PC-3 (cell line): ENCODE data around the gene C1QL4. TPM values are rescaled to one million over a fixed set of nuclear protein-coding genes. Genes with fewer than 3 reads are reported as not detected.
"Not testable (repeated sequence)": the region's sequence is repeated elsewhere in the genome, so short reads cannot be mapped to it uniquely, and the experiment has no call there.

ENCODE experiments used
- ATAC-seq: fragments of 200-7000 bp; cut with Tn5 transposase; 2 replicates; pipeline ENCODE4 v1.9.1; 2020; ENCODE audit warnings: mild to moderate bottlenecking, moderate library complexity
- BruUV-seq: library from RNA; stranded (reverse); fragments of 400-500 nt; replicated peaks from 2 replicates; lab custom pipeline; 2021; lab: Mats Ljungman, UMichigan
- CTCF ChIA-PET: fragments of 300-600 bp; sonication (Branson Sonifier 250); formaldehyde crosslinking; loops from one replicate; lab custom pipeline; 2022; ENCODE audit warnings: antibody characterized with exemption; lab: Charles Lee
- POLR2A ChIA-PET: fragments of 300-600 bp; sonication (Branson Sonifier 250); formaldehyde crosslinking; loops from one replicate; lab custom pipeline; 2022; ENCODE audit warnings: antibody characterized with exemption; ENCODE audit not compliant: unreplicated experiment; lab: Charles Lee
- DNase-seq: peaks from one replicate; pipeline ENCODE4 v3.0.0-alpha.2; 2015
- H2AFZ ChIP-seq: fragments of 300-600 bp; sonication (generic); 2 replicates; pipeline ENCODE4 v1.6.0; 2016; ENCODE audit warnings: antibody characterized with exemption, low read length
- H3F3A ChIP-seq: fragments of 300-600 bp; sonication (generic); one replicate; pipeline ENCODE4 v1.6.0; 2017; ENCODE audit warnings: antibody characterized with exemption, low read length, control low read depth, mild to moderate bottlenecking; ENCODE audit not compliant: unreplicated experiment
- H3K27ac ChIP-seq: fragments of 300-600 bp; sonication (generic); 2 replicates; pipeline ENCODE4 v1.5.1; 2016; ENCODE audit warnings: mild to moderate bottlenecking, low read length
- H3K27me3 ChIP-seq: fragments of 300-600 bp; sonication (generic); 2 replicates; pipeline ENCODE4 v1.6.1; 2016; ENCODE audit warnings: low read length, mixed read lengths
- H3K36me3 ChIP-seq: fragments of 300-600 bp; sonication (generic); 2 replicates; pipeline ENCODE4 v1.6.1; 2016; ENCODE audit warnings: low read depth, mixed run types, low read length, mixed read lengths
- H3K4me1 ChIP-seq: fragments of 300-600 bp; sonication (generic); 2 replicates; pipeline ENCODE4 v1.5.1; 2016; ENCODE audit warnings: low read length; ENCODE audit not compliant: insufficient read depth
- H3K4me2 ChIP-seq: fragments of 300-600 bp; sonication (generic); 2 replicates; pipeline ENCODE4 v1.6.0; 2016; ENCODE audit warnings: low read length
- H3K4me3 ChIP-seq: fragments of 300-600 bp; sonication (generic); 2 replicates; pipeline ENCODE4 v1.5.1; 2016; ENCODE audit warnings: mild to moderate bottlenecking, low read length, mixed read lengths
- H3K79me2 ChIP-seq: fragments of 300-600 bp; sonication (generic); 2 replicates; pipeline ENCODE4 v1.6.1; 2017; ENCODE audit warnings: low read length, mixed read lengths
- H3K9ac ChIP-seq: fragments of 300-600 bp; sonication (generic); 2 replicates; pipeline ENCODE4 v1.6.0; 2016; ENCODE audit warnings: mild to moderate bottlenecking, low read length
- H3K9me2 ChIP-seq: fragments of 300-600 bp; sonication (generic); replicated peaks from 2 replicates; pipeline ENCODE4 v1.6.1; 2016; ENCODE audit warnings: mixed run types, low read length, mixed read lengths
- H3K9me3 ChIP-seq: fragments of 300-600 bp; sonication (generic); 2 replicates; pipeline ENCODE4 v1.6.1; 2016; ENCODE audit warnings: low read length, mixed read lengths
- H4K20me1 ChIP-seq: fragments of 300-600 bp; sonication (generic); 2 replicates; pipeline ENCODE4 v1.6.1; 2016; ENCODE audit warnings: low read length, mixed read lengths
- CTCF ChIP-seq: fragments of 300-600 bp; sonication (generic); conservative IDR thresholded peaks from 2 replicates; pipeline ENCODE4 v1.5.1; 2017; ENCODE audit warnings: antibody characterized with exemption, low read depth, mild to moderate bottlenecking, low read length
- EZH2 ChIP-seq: fragments of 300-600 bp; sonication (generic); IDR thresholded peaks from one replicate; pipeline ENCODE4 v1.6.1; 2017; ENCODE audit warnings: antibody characterized with exemption, mild to moderate bottlenecking, low read length; ENCODE audit not compliant: unreplicated experiment
- EZH2phosphoT487 ChIP-seq: fragments of 300-600 bp; sonication (generic); IDR thresholded peaks from 2 replicates; pipeline ENCODE4 v1.6.1; 2018; ENCODE audit warnings: mild to moderate bottlenecking, antibody characterized with exemption, low read length, borderline replicate concordance
- intact Hi-C: fragments of 100-400 bp; cut with micrococcal nuclease; formaldehyde crosslinking; loops from 2 replicates; pipeline ENCODE4 v1.9.0; 2023
- total RNA-seq: library from RNA; depleted of rRNA; stranded (reverse); fragments of >200 nt; gene quantifications from 2 replicates; pipeline ENCODE4 v1.2.3, GENCODE V29; 2014

C1QL4 gene
- total RNA-seq, 1 experiment from 2014 or later = 5.3 TPM

DNA sequence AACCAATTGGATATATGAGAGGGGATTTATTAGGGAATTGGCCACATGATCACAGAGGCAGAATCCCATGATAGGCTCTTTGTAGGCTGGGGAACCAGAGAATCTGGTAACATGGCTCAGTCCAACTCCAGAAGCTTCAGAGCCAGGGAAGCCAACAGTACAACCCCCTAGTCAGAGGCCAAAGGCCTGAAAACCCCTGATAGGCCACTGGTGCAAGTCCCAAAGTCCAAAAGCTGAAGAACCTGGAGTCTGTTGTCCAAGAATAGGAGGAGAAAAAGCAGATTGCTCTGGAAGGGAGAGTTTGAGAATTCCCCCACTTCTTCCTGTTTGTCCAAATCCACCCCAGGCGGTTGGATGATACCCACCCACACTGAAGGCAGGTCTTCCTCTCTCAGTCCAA lies 22.2 kb downstream of the C1QL4 start:
- no peak for DNase-seq
- CTCF ChIA-PET = no interaction called here
- no TSS peak for BruUV-seq
- TF ChIP-seq EZH2phosphoT487 (no peak), EZH2 (no peak), CTCF (no peak)
- no peaks in the 10 kb centered on the region for H3K9me2 ChIP-seq
- H3K9ac ChIP-seq = no peak overlapping the region
- no peak overlapping the region for H3K4me3 ChIP-seq
- H3K79me2 ChIP-seq = no peaks in the 10 kb centered on the region
- no peak for ATAC-seq
- intact Hi-C loops = no loop called here
- no peak overlapping the region for H2AFZ ChIP-seq
- H3K4me2 ChIP-seq = no peak overlapping the region
- H3K36me3 ChIP-seq = no peaks in the 10 kb centered on the region
- no peaks in the 10 kb centered on the region for H3K9me3 ChIP-seq
- no peaks in the 10 kb centered on the region for H3F3A ChIP-seq
- POLR2A ChIA-PET = no interaction called here
- 0 out of 2 replicates have a peak, but pooled peaks cover 6% of the 10 kb centered on the region for H3K4me1 ChIP-seq
- H3K27me3 ChIP-seq = no peaks in the 10 kb centered on the region
- H3K27ac ChIP-seq = no peak overlapping the region
- no peaks in the 10 kb centered on the region for H4K20me1 ChIP-seq

GRCh38 chr12:49310451-49311000 lies 26.5 kb downstream of the C1QL4 start:
- POLR2A ChIA-PET, BruUV-seq, H3K27me3 ChIP-seq, ATAC-seq, H3K9me3 ChIP-seq, H3K9ac ChIP-seq, H3K36me3 ChIP-seq, H3K4me1 ChIP-seq, DNase-seq, intact Hi-C loops, H3F3A ChIP-seq, H3K27ac ChIP-seq, H2AFZ ChIP-seq, H3K4me2 ChIP-seq, H4K20me1 ChIP-seq, CTCF ChIA-PET, H3K79me2 ChIP-seq, H3K9me2 ChIP-seq, H3K4me3 ChIP-seq: not testable (repeated sequence)

DNA sequence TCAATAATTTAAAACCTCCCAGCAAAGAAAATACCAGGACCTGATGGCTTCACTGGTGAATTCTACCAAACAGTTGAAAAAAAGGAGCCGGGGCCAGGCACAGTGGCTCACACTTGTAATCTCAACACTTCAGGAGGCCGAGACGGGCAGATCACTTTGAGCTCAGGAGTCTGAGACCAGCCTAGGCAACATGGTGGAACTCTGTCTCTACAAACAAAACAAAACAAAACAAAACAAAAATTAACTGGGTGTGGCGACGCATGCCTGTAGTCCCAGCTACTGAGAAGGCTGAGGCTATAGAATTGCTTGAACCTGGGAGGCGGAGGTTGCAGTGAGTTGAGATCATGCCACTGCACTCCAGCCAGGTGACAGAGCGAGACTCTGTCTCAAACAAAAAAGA lies 27.6 kb downstream of the C1QL4 start:
- H3K36me3 ChIP-seq = no peaks in the 10 kb centered on the region
- TF ChIP-seq EZH2phosphoT487 = no peak
- TF ChIP-seq EZH2 = no peak
- no peak for TF ChIP-seq CTCF
- no peaks in the 10 kb centered on the region for H3K9me3 ChIP-seq
- H3K27ac ChIP-seq = no peak overlapping the region
- CTCF ChIA-PET = no interaction called here
- intact Hi-C loops = no loop called here
- ATAC-seq (no peak), DNase-seq (no peak)
- H3K9ac ChIP-seq = no peak overlapping the region
- H3K79me2 ChIP-seq = no peaks in the 10 kb centered on the region
- no TSS peak for BruUV-seq
- no peaks in the 10 kb centered on the region for H3K4me1 ChIP-seq
- H3K4me2 ChIP-seq = no peak overlapping the region
- no peaks in the 10 kb centered on the region for H4K20me1 ChIP-seq
- H3K9me2 ChIP-seq = no peaks in the 10 kb centered on the region
- POLR2A ChIA-PET = no interaction called here
- no peaks in the 10 kb centered on the region for H3F3A ChIP-seq
- no peak overlapping the region for H3K4me3 ChIP-seq
- no peaks in the 10 kb centered on the region for H3K27me3 ChIP-seq
- no peak overlapping the region for H2AFZ ChIP-seq
